ENCODE measurements around the gene SLC8A1.

Gene SLC8A1

GRCh38 chr2:40193670-40194026 is 258.2 kb downstream of the SLC8A1 start:
- Histone ChIP-seq H3F3A (ENCODE audit: low read depth) (no peaks in the 10 kb centered on the region), H3K4me2 (ENCODE audit: low read depth, low read length, poor library complexity, severe bottlenecking) (no peak overlapping the region), H3K4me3 (ENCODE audit: low read length, poor library complexity, severe bottlenecking) (no peak overlapping the region), H3K9ac (ENCODE audit: low read depth, low read length, poor library complexity, severe bottlenecking) (no peak overlapping the region), H3K36me3 (ENCODE audit: insufficient read depth, low read length) (no peaks in the 10 kb centered on the region), H3K79me2 (ENCODE audit: insufficient read depth, low read length) (no peaks in the 10 kb centered on the region), H4K20me1 (ENCODE audit: insufficient read depth, low read length, poor library complexity, severe bottlenecking) (no peaks in the 10 kb centered on the region), H3K9me3 (ENCODE audit: insufficient read depth, low read depth, low read length) (no peaks in the 10 kb centered on the region), H3K9me2 (replicated peaks; ENCODE audit: low read depth, low read length) (no peaks in the 10 kb centered on the region), H2AFZ (ENCODE audit: low read length) (no peak overlapping the region), H3K27me3 (ENCODE audit: insufficient read depth, low read length, poor library complexity, severe bottlenecking) (no peaks in the 10 kb centered on the region), H3K4me1 (ENCODE audit: insufficient read depth, low read length, poor library complexity, severe bottlenecking) (no peaks in the 10 kb centered on the region)
- no peak for TF ChIP-seq CTCF (conservative IDR thresholded peaks at IDR 0.05; ENCODE audit: low read length)
- no peak for TF ChIP-seq EZH2phosphoT487 (IDR thresholded peaks at IDR 0.05; ENCODE audit: borderline replicate concordance)

- H3K36me3 ChIP-seq (ENCODE audit: insufficient read depth, low read length), result no peaks in the 10 kb centered on the region
- no peak overlapping the region for H3K9ac ChIP-seq (ENCODE audit: low read depth, low read length, poor library complexity, severe bottlenecking)
- H3K4me2 ChIP-seq (ENCODE audit: low read depth, low read length, poor library complexity, severe bottlenecking), result no peak overlapping the region
- TF ChIP-seq CTCF (conservative IDR thresholded peaks at IDR 0.05; ENCODE audit: low read length) (no peak), EZH2phosphoT487 (IDR thresholded peaks at IDR 0.05; ENCODE audit: borderline replicate concordance) (no peak)
- no peaks in the 10 kb centered on the region for H3K9me3 ChIP-seq (ENCODE audit: insufficient read depth, low read depth, low read length)
- H3K79me2 ChIP-seq (ENCODE audit: insufficient read depth, low read length), result no peaks in the 10 kb centered on the region
- no peak overlapping the region for H2AFZ ChIP-seq (ENCODE audit: low read length)
- H3K9me2 ChIP-seq (replicated peaks; ENCODE audit: low read depth, low read length), result no peaks in the 10 kb centered on the region
- H4K20me1 ChIP-seq (ENCODE audit: insufficient read depth, low read length, poor library complexity, severe bottlenecking), result no peaks in the 10 kb centered on the region
- no peak overlapping the region for H3K4me3 ChIP-seq (ENCODE audit: low read length, poor library complexity, severe bottlenecking)
- no peaks in the 10 kb centered on the region for H3K27me3 ChIP-seq (ENCODE audit: insufficient read depth, low read length, poor library complexity, severe bottlenecking)
- H3F3A ChIP-seq (ENCODE audit: low read depth), result no peaks in the 10 kb centered on the region
- no peaks in the 10 kb centered on the region for H3K4me1 ChIP-seq (ENCODE audit: insufficient read depth, low read length, poor library complexity, severe bottlenecking)
Measured at GRCh38 chr2:40192864-40193669, 258.8 kb downstream of the SLC8A1 start.

- H2AFZ ChIP-seq (ENCODE audit: low read length), result no peak overlapping the region
- H3K36me3 ChIP-seq (ENCODE audit: insufficient read depth, low read length), result no peaks in the 10 kb centered on the region
- no peaks in the 10 kb centered on the region for H3K9me2 ChIP-seq (replicated peaks; ENCODE audit: low read depth, low read length)
- H3K4me1 ChIP-seq (ENCODE audit: insufficient read depth, low read length, poor library complexity, severe bottlenecking), result no peaks in the 10 kb centered on the region
- H3K4me2 ChIP-seq (ENCODE audit: low read depth, low read length, poor library complexity, severe bottlenecking), result no peak overlapping the region
- no peaks in the 10 kb centered on the region for H4K20me1 ChIP-seq (ENCODE audit: insufficient read depth, low read length, poor library complexity, severe bottlenecking)
- TF ChIP-seq EZH2phosphoT487 (IDR thresholded peaks at IDR 0.05; ENCODE audit: borderline replicate concordance) (no peak), CTCF (conservative IDR thresholded peaks at IDR 0.05; ENCODE audit: low read length) (no peak)
- no peaks in the 10 kb centered on the region for H3K27me3 ChIP-seq (ENCODE audit: insufficient read depth, low read length, poor library complexity, severe bottlenecking)
- no peaks in the 10 kb centered on the region for H3K79me2 ChIP-seq (ENCODE audit: insufficient read depth, low read length)
- H3F3A ChIP-seq (ENCODE audit: low read depth), result no peaks in the 10 kb centered on the region
- no peaks in the 10 kb centered on the region for H3K9me3 ChIP-seq (ENCODE audit: insufficient read depth, low read depth, low read length)
- no peak overlapping the region for H3K9ac ChIP-seq (ENCODE audit: low read depth, low read length, poor library complexity, severe bottlenecking)
- no peak overlapping the region for H3K4me3 ChIP-seq (ENCODE audit: low read length, poor library complexity, severe bottlenecking)
Measured at GRCh38 chr2:40190457-40190856, 261.4 kb downstream of the SLC8A1 start.
